IPS-11a (cell line): Measurements from ENCODE around the gene TRIM15.
"Not testable (repeated sequence)": the region's sequence is repeated elsewhere in the genome, so short reads cannot be mapped to it uniquely, and the experiment has no call there.

Experiments used
- H3K4me3 ChIP-seq: one replicate; pipeline ENCODE4 v1.5.1; 2013; ENCODE audit warnings: low read depth, low read length, control low read depth

TRIM15 gene

GRCh38 chr6:30221956-30222355 lies 58.6 kb downstream of the TRIM15 start:
- not testable (repeated sequence) for H3K4me3 ChIP-seq
